ENCODE data around the gene UNC93B1.
A peak's percentile ranks its signal among the peaks of the same experiment; 100 is the strongest.

UNC93B1 gene

DNA sequence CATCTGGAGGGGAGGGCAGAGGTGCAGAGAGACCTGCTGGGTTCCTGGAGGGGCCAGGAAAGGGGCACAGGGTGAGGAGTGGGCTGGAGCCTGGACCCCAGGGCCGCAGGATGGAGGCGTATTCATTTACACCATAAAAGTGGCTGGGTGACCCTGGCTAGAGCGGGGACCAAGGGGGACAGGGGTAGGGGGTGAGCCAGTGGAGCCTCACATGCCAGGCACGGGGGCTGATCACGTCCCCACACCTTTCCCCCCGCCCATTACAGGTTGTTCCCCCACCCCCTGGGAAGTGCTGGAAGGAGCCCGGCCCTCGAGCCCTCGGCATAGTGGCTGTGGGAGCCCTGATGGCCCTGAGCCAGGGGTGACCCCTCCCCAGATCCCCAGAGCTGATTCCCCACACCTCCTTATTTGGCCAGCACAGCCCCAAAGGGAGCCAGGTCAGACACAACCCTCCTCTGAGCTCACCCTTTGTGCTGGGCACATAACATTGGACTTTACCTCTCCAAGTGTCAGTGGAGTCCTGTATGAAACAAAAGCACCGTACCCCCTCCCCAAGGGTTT, 35.7 kb upstream of the UNC93B1 start:
- no peak for DNase-seq

DNA sequence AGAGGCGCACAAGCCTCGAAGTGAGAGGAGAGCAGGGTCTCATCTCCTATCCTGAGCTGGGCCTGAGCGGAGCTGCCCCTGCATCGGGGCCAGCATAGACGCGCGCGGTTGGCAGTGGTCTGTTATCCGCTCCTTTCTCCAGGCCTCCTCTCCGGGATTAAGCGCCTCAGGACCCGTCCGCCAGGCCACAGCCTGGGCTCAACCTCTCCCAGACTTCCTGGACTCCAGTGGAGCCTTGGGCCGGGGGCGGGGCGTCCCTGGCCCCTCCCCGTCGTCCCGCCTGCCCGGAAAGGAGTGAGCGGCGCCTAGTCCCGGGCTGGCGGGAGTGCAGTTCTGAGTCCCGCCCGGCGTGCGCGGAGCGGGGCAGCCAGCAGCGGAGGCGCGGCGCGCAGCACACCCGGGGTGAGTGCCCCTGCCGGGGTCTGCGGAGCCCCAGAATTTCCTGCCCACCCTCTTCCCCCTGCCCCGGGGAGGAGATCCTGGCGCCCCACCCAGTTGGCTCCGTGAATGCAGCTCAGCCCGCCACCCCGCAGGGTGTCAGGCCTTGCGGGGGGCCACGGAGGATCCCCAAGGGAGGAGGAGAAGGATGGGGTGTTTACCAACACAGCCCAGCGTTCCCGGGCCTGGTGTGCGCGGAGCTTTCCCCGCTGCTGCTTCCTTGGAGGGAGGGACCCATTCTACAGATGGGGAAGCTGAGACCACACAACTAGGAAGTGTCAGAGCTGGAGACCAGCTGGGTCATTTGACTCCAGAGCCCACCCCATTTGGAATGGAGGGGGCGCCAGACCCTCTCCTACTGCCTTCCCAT, 35.0 kb upstream of the UNC93B1 start, which contains the start of gene TCIRG1:
Gene TCIRG1 (plus strand): TSS at position 308 of the 808 bp plus-strand sequence. CDS start 2,247 bp downstream, outside the sequence.
- DNase-seq, result peak; percentile 63

DNA sequence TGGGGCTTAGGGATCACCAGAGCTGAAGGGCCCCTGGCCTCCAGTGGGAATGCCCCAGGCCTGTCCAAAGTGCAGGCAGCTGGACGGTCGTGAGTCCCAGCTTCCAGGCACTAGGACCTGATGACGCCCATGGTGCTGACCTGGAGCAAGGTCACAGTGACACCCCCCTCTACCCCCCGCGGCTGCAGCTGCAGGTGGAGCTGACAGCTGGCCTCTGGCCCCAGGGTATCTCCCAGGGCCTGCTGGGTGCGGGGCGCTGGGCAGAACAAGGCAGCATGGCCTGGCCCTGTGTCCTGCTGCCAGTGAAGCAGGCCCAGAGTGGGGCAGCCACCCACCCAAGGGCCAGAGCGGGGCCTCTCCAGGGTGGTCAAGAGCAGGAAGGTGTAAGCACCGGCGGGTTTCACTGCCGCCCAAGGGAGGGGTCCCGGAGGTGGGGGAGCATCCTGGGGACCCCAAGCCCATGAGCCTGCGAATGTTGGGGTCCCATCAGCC, 34.4 kb upstream of the UNC93B1 start:
- DNase-seq, result no peak

DNA sequence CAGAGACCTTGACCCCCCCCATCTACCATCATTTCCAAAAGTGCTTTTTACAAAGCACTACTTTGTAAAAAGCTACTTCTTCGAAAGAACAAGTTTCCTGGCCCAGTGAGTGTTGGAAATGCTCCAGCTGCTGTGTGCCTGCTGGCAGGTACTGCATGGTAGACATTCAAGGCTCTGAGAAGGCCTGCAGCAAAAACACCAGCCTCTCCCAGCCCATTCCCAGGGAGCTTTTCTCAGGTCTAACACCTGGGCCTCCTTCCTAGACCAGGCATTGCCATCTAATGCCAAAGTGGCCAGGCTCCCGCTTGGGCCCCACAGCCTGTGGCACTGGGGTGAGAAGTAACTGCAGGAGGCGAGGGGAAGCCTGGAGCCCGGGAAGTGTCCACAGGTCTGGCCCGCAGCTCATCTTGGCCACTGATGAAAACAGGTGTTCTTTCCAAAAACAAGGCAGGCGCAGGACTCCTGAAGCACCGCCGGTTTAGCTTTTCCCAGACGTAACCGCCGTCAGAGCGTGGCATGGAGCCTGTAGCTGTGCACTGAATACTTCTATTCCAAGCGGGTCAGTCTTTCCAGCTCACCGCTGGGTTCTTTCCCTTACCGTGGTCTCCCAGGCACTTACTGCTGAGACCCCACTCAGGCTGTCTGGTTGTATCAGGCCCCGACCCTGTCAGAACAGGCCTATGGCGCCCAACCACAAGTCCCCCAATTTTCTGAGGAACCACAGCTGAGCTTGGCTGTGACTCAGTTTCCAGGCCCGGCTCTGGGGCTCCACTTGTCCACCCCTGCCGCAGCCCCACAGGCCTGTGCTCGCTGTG, 33.7 kb upstream of the UNC93B1 start:
- no peak for DNase-seq

DNA sequence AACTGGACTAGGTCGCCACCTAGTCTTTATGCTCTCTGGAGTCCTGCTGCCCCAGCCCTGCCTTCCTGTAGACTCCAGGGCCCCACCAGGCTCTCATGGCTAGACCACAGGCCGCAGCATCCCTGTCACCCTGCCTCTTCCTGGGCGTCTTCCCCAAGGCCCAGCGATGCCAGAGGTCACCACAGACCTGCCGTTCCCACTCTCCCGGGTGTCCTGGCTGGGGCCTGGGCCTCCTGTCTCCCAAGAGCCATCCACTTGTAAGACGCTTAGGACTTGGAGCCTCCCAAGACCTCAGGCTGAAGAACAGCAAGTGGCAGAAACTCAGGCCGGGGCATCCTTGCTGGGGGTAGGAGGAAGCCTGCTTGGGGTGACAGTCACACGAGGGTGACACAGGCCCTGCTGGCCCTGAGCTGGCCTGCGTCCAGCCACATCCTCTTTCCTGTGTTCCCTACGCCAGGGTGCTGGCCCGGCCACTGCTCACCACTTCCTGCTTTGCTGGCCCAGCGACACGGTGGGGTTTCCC, 32.9 kb upstream of the UNC93B1 start:
- DNase-seq, result peak; percentile 40

DNA sequence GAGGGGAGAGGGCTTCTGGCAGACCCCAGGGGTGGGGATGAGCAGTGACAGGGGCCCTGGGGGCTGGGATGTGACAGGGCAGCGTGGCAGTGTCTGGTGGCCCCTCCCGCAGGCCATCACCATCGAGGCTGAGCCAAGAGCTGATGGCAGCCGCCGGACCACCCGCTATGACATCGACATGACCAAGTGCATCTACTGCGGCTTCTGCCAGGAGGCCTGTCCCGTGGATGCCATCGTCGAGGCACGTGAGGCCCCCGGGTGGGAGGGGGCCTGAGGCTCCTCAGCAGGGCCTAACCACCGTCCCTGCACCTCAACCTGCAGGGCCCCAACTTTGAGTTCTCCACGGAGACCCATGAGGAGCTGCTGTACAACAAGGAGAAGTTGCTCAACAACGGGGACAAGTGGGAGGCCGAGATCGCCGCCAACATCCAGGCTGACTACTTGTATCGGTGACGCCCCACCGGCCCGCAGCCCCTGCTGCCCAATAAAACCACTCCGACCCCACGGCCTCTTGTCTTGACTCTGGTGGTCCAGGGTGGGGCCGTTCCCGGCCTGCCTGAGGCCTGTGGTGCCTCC, 32.3 kb upstream of the UNC93B1 start:
- no peak for DNase-seq

DNA sequence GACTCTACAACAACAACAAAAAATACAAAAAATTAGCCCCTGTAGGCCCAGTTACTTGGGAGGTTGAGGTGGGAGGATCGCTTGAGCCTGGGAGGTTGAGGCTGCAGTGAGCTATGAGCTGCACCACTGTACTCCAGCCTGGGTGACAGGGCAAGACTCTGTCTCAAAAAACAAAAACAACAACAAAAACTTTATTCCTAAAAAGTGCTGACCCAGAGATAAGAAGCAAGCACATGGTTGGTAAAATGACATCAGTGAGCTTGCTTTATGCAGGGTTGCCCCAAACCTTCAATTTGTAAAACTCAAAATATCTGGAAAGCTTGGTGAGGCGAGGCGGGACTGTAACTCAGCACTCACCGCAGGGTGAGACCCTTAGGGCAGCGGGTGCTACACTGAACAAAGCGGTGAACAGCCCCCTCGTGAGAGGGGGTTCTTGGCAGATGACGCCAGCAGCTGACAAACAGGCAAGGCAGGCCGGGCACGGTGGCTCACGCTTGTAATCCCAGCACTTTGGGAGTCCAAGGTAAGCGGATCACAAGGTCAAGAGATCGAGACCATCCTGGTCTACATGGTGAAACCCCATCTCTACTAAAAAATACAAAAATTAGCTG, 31.5 kb upstream of the UNC93B1 start:
- no peak for DNase-seq

DNA sequence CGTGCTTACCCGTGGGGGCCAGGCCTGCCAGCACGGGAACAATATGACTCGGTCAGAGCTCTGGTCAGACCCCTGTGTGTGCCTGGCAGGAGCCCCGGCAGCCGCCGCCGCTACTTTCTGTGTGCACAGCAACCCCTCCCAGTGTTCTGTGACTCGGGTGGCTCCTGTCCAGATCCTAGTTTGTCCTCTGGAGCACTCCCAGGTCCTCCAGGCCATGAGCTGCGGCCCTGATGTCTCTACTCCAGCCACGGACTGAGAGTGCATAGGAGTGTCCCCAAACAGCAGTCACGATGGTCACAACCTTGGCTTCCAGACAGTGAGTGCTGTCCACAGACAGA, 29.8 kb upstream of the UNC93B1 start:
- no peak for DNase-seq

DNA sequence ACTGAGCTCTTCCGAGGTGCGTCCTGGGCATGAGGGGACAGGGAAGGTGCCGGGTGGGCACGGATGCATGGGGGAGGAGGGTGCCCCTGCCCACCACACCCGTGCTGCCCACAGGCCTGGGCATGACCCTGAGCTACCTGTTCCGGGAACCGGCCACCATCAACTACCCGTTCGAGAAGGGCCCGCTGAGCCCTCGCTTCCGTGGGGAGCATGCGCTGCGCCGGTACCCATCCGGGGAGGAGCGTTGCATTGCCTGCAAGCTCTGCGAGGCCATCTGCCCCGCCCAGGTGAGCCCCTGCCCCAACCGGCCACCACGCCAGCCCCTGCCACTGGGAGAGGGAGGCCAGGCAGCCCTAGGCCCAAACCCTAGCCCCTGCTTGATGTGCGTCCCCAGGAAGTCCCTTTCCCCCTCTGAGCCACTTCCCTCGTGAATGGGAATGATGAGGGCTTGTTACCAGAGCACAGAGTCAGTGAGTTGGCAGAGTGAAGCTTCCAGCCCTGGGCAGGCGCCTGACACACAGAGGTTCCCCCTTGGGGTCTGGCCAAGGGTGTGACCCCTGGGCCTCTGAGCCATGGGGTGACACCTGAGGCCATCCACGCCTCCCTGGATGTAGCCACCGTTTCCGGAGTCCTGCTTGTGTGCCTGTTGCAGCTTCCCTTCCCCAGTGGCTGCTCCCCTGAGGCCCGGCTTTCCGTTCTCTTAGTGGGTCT, 29.3 kb upstream of the UNC93B1 start:
- DNase-seq, result no peak

DNA sequence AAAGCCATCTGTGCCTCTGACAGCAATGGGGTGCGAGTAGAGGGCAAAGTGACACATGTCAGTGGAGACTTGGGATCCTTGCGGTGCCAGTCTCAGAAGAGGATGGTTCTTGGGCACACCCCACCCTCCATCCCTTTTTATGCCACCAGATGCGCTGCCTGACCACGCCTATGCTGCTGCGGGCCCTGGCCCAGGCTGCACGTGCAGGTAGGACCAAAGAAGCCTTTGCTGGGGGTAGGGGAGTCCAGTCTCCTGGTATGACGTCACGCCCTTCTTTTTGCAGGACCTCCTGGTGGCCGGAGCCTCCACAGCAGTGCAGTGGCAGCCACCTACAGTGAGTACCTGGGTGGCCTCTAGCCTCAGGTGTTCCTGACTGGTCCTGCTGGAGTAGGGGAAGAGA, 28.1 kb upstream of the UNC93B1 start:
- no peak for DNase-seq

DNA sequence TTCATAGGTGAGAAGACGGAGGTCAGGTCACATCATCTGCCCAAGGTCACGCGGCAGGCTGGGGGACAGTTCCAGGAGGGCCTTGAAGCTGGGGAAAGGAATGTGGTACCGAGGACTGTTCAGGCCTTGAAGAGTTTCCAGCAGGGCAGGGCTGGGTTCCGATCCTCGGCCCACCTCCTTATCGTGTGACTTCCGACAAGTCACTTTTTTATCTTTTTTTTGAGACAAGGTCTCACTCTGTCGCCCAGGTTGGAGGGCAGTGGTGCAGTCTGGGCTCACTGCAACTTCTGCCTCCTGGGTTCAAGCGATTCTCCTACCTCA, 27.2 kb upstream of the UNC93B1 start:
- DNase-seq, result peak; percentile 32

DNA sequence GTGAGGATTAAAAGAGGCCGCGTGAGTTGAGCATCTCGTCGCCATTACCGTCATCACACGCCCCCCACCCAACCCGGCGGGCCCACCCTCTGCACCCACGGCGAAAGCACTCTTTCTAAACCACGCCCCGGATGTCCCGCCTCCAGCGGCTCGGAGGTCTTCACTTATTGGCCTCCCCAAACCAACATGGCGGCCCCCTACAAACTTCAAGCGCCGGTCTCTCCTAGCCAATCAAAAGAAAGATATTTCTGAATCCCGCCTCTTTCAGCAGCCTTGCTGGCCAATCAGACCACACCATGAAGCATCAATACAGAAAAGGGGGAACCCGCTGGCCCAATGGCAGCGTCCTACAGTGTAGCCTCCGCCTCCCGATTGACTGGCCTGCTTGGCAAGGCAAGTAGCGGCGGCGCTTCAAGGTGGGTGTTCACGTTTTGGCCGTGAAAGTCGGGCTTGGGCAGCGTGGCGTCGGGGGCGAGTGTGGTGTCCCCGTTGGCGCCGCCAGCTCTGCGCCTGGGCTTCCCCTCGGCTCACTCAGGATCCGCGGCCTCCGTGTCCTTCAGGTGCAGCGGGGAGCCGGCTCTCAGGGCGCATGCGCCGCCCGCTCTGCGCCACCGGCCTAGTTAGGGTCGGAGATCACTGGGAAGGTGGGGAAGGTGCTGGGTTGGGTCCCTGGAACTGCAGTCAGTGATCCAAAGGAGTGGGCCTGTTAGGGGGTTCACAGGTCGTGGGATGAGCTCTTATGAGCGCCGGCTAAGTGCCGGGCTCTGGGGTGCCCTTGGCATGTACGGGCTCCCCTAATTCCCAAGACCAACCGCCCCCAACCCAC, 26.6 kb upstream of the UNC93B1 start, which contains the start of gene NDUFS8:
Gene NDUFS8 (plus strand): TSS at position 364 of the 826 bp plus-strand sequence. CDS start 1,471 bp downstream, outside the sequence.
- DNase-seq, result peak; percentile 99

DNA sequence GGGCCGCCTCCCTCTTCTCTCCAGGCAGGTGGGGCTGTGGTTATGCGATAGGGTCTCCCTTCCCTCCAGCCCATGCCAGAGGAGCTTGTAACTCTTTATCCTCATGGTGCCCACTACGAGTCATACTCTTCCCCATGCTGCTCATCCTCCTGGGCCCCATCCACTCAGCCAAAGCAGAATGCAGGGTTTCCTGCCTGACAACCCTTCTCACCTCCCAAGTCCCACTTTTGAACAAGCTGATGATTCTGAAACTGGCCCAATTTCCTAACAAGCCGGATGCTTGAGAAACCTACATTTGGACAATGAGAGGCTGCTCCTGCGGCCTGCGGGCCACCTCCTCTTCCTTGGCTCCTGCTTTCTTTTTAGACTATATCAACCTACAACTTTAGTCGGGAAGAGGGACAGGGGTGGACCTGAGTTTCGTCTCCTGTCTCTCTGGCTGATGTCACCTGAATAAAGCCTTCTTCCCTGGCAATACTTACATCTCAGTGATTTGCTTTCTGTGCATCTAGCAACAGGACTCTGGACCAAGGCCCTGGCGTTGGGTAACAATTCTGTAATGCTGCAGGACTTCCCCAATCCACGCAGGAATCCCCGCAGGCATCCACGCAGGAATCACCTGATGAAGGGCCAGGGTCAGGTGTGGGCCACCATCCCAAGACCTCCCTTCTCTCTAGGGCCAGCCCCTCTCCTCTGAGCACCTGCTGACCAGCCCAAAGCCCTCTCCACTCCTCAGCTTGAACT, 25.1 kb upstream of the UNC93B1 start:
- DNase-seq, result no peak

DNA sequence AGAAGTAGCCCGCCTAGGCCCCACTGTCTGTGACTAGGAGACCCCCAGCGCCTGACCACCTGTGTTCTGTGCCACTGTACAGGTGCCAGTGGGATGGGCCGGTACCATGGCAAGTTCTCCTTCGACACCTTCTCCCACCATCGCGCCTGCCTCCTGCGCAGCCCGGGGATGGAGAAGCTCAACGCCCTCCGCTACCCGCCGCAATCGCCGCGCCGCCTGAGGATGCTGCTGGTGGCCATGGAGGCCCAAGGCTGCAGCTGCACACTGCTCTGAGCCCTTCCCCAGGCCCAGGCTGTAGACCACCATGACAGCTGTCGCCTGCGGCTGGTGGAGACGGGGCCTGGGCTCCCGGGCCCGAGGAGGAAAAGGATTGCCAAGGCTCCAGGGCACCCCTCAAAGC, 23.8 kb upstream of the UNC93B1 start:
- no peak for DNase-seq

DNA sequence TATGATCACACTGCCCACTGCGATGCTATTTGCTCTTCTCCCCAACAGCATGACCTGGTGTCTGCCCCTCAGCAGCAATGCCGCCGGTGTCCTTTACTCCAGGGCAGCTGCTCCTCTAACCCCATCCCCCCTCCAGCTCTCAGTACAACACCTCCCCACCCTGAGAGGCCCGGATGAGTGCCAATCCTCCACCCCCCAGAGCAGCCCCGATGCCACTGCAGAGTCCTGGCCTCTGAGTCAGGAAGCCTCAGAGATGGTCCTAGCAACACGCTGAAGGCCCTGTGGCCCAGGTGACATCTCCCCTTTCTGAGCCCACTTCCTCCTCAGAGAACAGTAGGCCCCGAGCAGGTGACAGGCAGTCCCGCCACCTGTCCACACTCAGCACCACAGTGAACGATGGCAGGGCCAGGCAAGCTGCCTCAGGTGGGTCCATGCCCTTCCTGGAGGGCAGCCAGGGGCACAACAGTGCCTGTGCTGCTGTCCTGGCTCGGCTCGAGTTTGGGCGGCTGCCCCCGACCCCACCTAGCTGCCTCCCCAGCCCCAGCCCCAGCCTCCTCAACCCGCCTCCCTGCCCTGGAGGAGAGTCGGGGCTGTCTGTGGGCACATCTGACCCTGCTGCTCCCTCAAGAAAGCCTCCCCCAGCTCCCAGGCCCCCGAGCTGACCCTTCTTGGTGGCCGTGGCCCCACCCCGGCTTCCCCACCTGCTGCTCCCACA, 22.7 kb upstream of the UNC93B1 start:
- no peak for DNase-seq

DNA sequence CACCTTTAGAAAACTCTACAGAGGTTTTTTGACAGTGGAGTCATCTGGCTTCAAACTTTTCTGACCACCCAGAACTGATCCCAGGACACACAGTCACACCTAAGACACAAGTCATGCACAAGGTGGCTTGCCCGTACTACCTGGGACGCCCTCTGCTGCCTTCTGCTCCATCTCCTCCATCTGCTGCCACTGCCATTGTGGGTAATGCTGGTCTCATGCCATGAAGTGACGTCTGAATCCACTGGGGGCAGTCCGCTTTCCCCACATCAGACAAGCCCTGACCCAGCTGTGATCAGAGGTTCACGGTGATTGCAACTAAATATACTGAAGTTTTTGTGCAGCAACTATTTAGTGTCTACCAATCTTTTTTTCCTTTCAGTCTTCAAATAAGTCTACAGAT, 21.1 kb upstream of the UNC93B1 start:
- no peak for DNase-seq

DNA sequence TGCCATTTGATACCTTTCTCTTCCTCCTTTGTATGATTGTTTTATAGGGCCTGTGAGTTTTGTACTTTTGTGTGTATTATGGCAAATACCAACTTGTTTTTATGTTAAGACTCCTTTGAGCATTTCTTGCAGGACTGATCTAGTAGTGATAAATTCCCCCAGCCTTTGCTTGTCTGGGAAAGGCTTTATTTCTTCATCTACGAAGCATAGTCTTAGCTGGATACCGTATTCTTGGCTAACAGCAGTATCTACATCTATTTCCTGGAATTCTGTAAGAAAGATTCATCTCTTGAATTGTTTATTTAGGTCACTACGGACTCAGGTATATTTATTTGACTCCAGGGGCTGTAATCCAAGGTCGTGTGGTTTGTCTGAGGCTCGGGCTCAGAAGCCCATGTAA, 20.6 kb upstream of the UNC93B1 start:
- no peak for DNase-seq

DNA sequence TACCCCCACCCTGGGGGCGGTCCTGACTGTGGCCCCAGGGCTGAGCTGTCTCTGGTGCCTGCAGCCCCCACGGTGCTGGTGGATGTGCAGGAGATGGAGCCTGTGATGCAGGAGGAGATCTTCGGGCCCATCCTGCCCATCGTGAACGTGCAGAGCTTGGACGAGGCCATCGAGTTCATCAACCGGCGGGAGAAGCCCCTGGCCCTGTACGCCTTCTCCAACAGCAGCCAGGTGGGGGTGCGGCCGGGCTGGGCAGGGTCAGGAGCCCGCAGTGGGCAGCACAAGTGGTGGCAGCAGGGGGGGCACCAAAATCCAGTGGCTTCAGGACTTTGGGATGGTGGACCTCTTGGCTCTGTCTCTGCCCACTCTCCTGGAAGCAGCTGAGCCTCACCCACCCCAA, 18.6 kb upstream of the UNC93B1 start:
- no peak for DNase-seq

DNA sequence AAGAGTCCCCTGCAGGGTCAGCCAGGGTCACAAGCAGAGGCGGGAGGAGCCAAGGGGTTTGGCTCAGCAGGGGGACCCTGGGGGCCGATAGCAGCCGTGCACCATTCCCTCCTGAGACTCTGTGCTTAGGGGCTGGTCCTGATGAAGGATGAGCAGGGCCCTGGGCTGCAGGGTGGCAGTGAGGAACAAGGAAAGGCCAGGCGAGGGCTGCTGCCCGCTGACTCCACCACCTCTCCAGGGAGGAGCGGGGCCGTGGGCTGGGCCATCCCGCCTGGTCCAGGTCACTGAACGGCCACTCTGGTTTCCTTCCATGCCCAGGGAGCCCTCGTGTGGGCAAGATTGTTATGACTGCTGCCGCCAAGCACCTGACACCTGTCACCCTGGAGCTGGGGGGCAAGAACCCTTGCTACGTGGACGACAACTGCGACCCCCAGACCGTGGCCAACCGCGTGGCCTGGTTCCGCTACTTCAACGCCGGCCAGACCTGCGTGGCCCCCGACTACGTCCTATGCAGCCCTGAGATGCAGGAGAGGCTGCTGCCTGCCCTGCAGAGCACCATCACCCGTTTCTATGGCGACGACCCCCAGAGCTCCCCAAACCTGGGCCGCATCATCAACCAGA, 17.4 kb upstream of the UNC93B1 start:
- no peak for DNase-seq
